Hematopoietic multipotent progenitor cell (in vitro differentiated cells): ENCODE data around the gene TAF9B. TPM values are rescaled to one million over a fixed set of nuclear protein-coding genes. Genes with fewer than 3 reads are reported as not detected.
A peak's percentile ranks its signal among the peaks of the same experiment; 100 is the strongest.
"Not testable (repeated sequence)": the region's sequence is repeated elsewhere in the genome, so short reads cannot be mapped to it uniquely, and the experiment has no call there.

Experiments
- DNase-seq, 3 donors: peaks; one replicate each; pipeline ENCODE4 v3.0.0-alpha.2; 2011 to 2015; ENCODE audit warnings: low read depth in 2 of 3, low spot score in 2 of 3
- total RNA-seq: library from RNA; depleted of rRNA; stranded (reverse); fragments of >200 nt; gene quantifications from one replicate; pipeline ENCODE4 v1.2.3, GENCODE V29; 2012

TAF9B gene, protein sequence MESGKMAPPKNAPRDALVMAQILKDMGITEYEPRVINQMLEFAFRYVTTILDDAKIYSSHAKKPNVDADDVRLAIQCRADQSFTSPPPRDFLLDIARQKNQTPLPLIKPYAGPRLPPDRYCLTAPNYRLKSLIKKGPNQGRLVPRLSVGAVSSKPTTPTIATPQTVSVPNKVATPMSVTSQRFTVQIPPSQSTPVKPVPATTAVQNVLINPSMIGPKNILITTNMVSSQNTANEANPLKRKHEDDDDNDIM
- total RNA-seq: 17.2 TPM

DNA sequence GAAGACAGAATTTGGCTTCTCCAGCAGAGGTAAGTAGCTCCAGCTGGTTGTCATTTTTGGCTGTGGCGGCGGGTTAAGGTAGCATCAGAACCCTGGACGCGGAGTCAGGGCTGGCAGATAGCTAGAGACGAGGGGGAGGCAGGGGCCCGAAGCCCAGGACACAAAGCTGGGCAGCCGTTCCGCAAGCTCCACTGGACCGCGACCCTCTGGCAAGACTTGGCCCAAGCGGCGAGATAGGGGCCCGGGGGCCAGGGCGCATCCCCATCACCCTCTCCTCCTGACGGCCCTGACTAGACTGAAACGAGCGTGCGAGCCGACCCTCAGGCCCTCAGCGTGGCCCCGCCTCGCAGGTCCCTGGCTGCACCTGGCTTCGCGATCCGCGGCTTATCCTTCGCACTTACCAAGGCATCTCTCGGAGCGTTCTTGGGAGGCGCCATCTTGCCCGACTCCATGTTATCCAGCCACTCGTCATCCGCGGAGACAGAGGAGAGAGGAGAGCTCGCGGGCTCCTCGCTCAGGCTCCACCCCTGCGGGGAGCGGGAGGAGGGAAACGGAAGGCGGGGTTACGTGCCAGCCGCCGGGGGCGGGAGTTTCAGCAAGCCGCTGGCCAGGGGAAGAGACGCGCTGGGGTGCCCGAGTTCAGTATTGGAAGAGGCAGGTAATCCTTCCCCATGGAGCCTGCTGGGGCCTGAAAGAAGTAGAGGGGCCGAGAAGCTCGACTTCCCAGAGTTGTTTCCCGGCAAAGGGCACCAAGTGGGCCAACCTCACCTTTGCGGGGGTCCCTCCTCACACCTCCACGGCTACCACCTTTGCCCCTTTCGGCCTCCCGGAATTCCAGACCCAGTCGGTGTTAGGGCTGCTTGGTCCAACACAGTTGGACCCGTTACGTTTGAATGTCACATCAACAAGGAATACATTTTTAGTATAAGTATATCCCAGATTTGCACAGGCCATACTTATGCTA is at the start of gene TAF9B:
TAF9B (minus strand) TSS at position 491 of the 964 bp plus-strand sequence; CDS start at position 452, 39 bp downstream.
- peak; percentile 41 to 89 (median 81) for DNase-seq

DNA sequence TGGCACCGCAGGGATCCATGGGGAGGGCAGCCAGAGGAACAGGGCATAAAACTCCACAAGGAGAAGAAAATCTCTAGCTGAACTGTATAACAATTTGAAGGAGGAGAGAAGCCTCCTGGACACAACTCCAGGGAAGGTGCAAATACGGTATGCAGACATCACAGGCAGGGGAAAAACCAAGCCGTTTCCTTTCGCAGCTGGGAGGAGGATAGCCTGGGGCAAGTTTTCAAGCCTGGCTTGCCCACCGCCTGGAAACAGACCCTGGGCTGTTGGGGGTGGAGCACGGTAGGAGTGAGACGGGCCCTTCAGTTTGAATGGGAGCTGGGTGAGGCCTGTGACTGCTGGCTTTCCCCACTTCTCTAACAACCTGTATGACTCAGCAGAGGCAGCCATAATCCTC is 43.4 kb upstream of the TAF9B start:
- no peak for DNase-seq

- no peak for DNase-seq
These were observed 41.9 kb upstream of the TAF9B start for GRCh38 chrX:78181307-78181706.

GRCh38 chrX:78168065-78168464 is 28.6 kb upstream of the TAF9B start:
- no peak for DNase-seq

DNA sequence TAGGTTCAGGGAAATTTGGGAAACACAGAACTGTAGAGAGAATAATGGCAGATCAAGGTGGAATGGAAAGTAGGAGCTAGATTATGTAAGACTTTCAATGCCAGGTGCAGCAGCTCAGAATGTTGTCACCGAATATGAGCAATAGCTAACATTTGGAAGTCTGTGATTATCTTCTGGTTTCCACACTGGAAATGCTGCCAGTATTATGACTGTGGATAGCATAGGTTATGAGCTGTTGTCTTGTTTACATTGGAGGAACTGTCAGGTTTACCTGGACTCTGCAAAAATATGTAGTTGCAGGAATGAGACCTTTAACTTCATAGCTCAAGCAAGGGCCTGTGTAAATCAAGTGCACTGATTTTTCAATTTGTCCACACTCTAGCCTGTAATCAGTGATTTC is 26.0 kb upstream of the TAF9B start:
- DNase-seq: no peak

- DNase-seq: not testable (repeated sequence)
These were observed 23.7 kb upstream of the TAF9B start for GRCh38 chrX:78163175-78163574.

GRCh38 chrX:78160711-78161110 is 21.3 kb upstream of the TAF9B start:
- not testable (repeated sequence) for DNase-seq

DNA sequence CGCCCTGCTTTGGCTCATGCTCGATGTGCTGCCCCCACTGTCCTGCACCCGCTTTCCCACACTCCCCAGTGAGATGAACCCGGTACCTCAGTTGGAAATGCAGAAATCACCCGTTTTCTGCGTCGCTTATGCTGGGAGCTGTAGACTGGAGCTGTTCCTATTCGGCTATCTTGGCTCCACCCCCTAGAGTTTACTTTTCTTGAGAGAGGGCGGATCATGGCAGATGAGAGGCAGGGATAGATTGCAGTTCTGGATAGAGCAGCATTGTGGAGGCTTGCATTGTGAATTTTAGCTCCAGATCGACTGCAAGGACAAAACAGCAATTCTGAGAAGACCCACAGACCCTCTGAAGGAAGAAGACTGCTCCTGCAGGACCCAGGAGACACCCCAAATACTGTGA is 18.4 kb upstream of the TAF9B start:
- DNase-seq: not testable (repeated sequence)

DNA sequence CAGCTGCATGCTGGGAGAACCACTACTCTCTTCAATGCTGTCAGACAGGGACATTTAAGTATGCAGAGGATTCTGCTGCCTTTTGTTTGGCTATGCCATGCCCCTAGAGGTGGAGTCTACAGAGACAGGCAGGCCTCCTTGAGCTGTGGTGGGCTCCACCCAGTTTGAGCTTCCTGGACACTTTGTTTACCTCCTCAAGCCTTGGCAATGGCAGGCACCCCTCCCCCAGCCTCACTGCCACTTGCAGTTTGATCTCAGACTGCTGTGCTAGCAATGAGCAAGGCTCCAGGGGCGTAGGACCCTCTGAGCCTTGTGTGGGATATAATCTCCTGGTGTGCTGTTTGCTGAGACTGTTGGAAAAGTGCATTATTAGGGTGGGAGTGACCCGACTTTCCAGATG is 17.9 kb upstream of the TAF9B start:
- not testable (repeated sequence) for DNase-seq

DNA sequence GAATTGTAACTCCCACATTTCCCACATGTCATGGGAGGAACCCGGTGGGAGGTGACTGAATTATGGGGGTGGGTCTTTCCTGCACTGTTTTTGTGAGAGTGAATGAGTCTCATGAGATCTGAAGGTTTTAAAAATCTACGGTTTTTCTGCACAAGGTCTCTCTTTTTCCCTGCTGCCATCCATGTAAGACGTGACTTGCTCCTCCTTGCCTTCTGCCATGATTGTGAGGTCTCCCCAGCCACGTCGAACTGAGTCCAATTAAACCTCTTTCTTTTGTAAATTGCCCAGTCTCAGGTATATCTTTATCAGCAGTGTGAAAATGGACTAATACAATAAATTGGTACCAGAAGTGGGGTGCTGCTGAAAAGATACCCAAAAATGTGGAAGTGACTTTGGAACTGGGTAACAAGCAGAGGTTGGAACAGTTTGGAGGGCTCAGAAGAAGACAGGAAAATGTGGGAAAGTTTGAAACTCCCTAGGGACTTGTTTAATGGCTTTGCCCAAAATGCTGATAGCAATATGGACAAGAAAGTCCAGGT is 7.6 kb upstream of the TAF9B start:
- DNase-seq: not testable (repeated sequence)

- no peak for DNase-seq
These were observed 756 bp upstream of the TAF9B start for GRCh38 chrX:78140206-78140605.

DNA sequence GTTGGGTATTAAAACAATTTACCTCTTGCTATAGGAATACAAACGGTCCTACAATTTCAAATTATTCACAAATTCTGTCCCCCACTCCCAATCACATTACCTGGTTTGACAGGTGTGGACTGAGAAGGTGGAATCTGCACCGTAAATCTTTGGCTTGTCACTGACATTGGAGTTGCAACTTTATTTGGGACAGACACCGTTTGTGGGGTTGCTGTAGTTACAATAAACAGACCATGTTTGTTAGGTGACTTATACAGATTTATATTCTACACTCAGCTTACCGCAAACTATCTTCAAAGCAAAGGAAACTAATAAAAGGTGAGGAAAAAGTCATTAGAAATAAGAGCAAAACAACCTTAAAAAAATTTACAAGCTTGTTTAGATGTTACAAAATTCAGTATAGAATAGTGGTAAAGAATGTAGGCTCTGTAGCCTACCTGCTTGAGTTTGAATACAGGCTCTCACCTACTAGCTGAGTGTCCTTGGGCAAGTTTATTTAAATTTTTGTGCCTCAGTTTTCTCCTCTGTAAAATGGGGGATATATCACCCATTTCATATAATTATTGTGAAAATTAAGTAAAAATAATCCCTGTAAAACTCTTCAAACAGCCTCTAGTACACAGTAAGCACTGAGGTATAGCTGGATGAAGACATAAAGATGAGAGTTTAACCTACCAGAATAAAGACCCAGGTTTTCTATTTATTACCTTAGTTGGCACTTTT is 6.1 kb downstream of the TAF9B start:
- no peak for DNase-seq

GRCh38 chrX:78131117-78131516 is 8.3 kb downstream of the TAF9B start:
- DNase-seq: no peak

DNA sequence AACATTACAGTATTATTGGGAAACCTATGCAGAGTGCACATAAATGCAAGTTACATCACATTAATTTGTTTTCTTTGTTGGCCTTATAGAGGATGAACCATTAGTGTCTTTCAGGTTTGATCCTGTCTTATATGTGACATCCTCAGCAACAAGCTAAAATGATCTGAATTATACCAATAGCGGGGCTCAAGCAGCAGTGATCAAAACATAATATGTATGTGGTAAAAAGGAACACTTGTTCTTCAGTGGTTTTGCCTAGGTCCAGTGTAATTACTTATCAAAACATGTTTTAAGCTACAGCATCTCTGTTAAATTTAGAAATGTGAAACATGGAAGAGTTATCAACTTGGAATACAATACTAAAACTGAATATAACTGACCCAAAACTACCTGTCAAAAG is 9.1 kb downstream of the TAF9B start:
- no peak for DNase-seq

DNA sequence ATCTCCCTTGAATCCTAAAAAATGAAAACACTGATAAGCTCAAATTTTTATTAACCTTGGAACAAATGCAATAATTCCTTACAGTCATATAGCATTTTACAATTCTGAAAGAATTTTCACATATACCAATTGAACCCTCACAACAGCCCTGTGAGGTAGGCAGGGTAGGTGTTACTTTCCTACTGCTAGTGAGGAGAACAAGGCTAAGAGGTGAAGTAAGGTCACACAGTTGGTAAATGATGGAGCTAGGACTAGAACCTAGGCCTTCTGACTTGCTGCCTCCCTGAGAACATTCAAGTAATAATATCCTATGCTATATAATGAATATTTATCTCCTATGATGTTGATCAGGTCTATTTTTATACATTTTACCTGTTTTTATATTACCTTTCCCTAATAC is 9.7 kb downstream of the TAF9B start:
- DNase-seq: no peak

DNA sequence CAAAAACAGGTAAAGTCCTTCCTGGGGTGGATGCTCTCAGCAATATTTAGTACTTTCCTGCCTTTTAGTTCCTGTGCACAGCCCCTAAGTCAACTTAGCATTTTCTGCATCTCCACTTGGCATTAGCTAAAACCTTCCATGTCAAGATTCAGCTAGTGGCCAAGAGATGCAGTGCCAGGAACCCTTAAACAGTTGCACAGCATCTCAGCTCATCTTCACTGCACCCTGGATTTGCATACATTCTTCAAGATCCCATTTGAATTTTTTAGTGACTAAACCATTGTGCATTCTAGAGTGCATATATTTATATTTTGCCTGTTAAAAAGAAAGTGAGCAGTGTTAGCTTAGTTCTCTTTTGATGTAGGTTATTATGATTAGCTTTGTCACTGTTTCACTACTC is 13.7 kb downstream of the TAF9B start:
- not testable (repeated sequence) for DNase-seq

GRCh38 chrX:78125148-78125547 is 14.3 kb downstream of the TAF9B start:
- no peak for DNase-seq

GRCh38 chrX:78124307-78124706 is 15.1 kb downstream of the TAF9B start:
- DNase-seq: peak in 1 of 3 donors; percentile 50

- DNase-seq: no peak
These were observed 16.3 kb downstream of the TAF9B start for GRCh38 chrX:78123190-78123589.

DNA sequence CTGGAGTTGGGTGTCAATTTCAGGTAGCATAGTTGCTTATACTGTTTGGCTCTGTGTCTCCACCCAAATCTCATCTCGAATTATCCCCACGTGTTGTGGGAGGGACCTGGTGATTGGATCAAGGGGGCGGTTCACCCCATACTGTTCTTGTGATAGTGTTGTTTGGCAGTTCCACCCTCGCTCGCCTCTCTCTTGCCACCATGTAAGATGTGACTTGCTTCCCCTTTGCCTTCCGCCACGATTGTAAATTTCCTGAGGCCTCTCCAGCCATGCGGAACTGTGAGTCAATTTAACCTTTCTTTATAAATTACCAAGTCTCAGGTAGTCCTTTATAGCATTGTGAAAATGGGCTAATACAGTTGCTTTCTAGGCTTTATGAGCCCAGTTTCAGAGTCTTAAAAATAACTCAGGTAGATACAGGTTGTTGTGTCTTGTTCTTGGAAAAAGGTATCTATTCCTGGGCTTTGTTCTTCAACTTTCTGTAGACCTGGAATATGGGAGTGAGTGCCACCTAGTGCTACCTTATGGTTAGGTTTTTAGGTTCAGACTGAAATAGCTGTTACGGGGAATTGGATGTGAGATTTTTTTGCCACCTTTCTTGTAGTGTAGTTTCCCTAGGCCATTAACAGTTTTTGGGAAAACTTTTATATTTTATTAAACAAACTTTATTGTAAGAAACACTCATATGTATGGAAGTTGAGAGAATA is 19.8 kb downstream of the TAF9B start:
- DNase-seq: peak in 1 of 3 donors; percentile 25
